K562 (cell line): ENCODE results near the gene MARS1. TPM values are rescaled to one million over a fixed set of nuclear protein-coding genes. Genes with fewer than 3 reads are reported as not detected.

Experiments used
- ARNT ChIP-seq, 2 experiments: fragments of 450-650 bp; IDR thresholded peaks; 2 replicates each; pipeline ENCODE4 v1.6.1; 2016; ENCODE audit warnings: mild to moderate bottlenecking in 1 of 2
- CEBPG ChIP-seq, 3 experiments: fragments of 200-800 bp in 1 of 3; sonication (Bioruptor generic) in 1 of 3; sonication (generic) in 1 of 3; formaldehyde crosslinking in 1 of 3; IDR thresholded peaks in 2 of 3; conservative IDR thresholded peaks in 1 of 3; 2 replicates each; pipeline versions ENCODE4 v1.6.1 to v1.8.0; 2016 to 2022; ENCODE audit warnings: missing compliant biosample characterization in 2 of 3, missing genetic modification characterization in 2 of 3, mild to moderate bottlenecking in 1 of 3, missing genetic modification reagents in 1 of 3
- GATAD2A ChIP-seq: fragments of 450-650 bp; IDR thresholded peaks from 2 replicates; pipeline ENCODE4 v1.6.1; 2017
- RB1 ChIP-seq: fragments of 450-650 bp; IDR thresholded peaks from 2 replicates; pipeline ENCODE4 v1.6.1; 2017; ENCODE audit warnings: low read depth, mild to moderate bottlenecking
- VEZF1 ChIP-seq: fragments of 200-800 bp; sonication (Bioruptor generic); IDR thresholded peaks from 2 replicates; pipeline ENCODE4 v1.6.1; 2017; ENCODE audit warnings: missing genetic modification characterization, missing compliant biosample characterization
- ZFP30 ChIP-seq: fragments of 250-450 bp; sonication (Bioruptor Pico); IDR thresholded peaks from 2 replicates; pipeline ENCODE4 v1.8.0; 2022; ENCODE audit warnings: moderate library complexity, mild to moderate bottlenecking, inconsistent platforms, borderline replicate concordance
- ZFP36 ChIP-seq: fragments of 150-350 bp; IDR thresholded peaks from 2 replicates; pipeline ENCODE4 v1.6.1; 2018; ENCODE audit warnings: low read length, low read depth; ENCODE audit not compliant: partially characterized antibody
- ZNF740 ChIP-seq, 3 experiments: fragments of 200-800 bp in 1 of 3; sonication (Bioruptor generic) in 1 of 3; sonication (generic) in 1 of 3; formaldehyde crosslinking in 1 of 3; IDR thresholded peaks; 2 replicates each; pipeline versions ENCODE4 v1.6.1 to v1.8.0; 2016 to 2022; ENCODE audit warnings: mild to moderate bottlenecking in 2 of 3, missing compliant biosample characterization in 2 of 3, missing genetic modification characterization in 2 of 3, missing genetic modification reagents in 1 of 3
- polyA plus RNA-seq, 8 experiments: library from polyadenylated mRNA; depleted of rRNA in 4 of 8; stranded (reverse) in 5 of 8; unstranded in 3 of 8; fragments of >200 nt; fragmentation: Nextera tagmentation in 2 of 8; fragmentation: Illumina TruSeq in 1 of 8; extraction: Ambion mirVana in 2 of 8; extraction: Trizol in 1 of 8; gene quantifications; 2 replicates each; pipeline versions ENCODE4 v1.2.1 to v1.2.3, GENCODE V29; 2011 to 2014; ENCODE audit warnings: inconsistent platforms in 1 of 8, missing spikeins in 1 of 8
- total RNA-seq, 7 experiments: library from RNA; depleted of rRNA in 6 of 7; stranded (reverse); fragments of >200 nt in 6 of 7; fragmentation: Illumina TruSeq in 2 of 7; extraction: Trizol in 2 of 7; gene quantifications; 2 replicates each; pipeline versions ENCODE4 v1.2.1 to v1.2.3, GENCODE V29; 2011 to 2021; ENCODE audit warnings: low replicate concordance in 1 of 7

Gene MARS1
- total and polyA plus RNA-seq, 9 of the 15 experiments (the other 6 are each of a cell fraction or from before 2014, with no cell fraction given), result 117 to 382 (median 220) TPM

- TF ChIP-seq VEZF1 (CRISPR knock-in tag), result peak; percentile 97
- peak; percentile 88 for TF ChIP-seq ZNF740 (CRISPR knock-in tag; IDR thresholded peaks at IDR 0.05)
- TF ChIP-seq ZNF740 (tag; IDR thresholded peaks at IDR 0.05), result peak in 1 of 2 experiments; percentile 94; a peak in 2 of 4 replicates
- TF ChIP-seq CEBPG (CRISPR knock-in tag; IDR thresholded peaks at IDR 0.05), result no peak
- no peak for TF ChIP-seq CEBPG (tag; conservative IDR thresholded peaks at IDR 0.05 in 1 of 2, IDR thresholded peaks at IDR 0.05 in 1 of 2)
- peak in 1 of 2 experiments; percentile 5; a peak in 1 of 4 replicates for TF ChIP-seq ARNT (IDR thresholded peaks at IDR 0.05)
- TF ChIP-seq RB1, result 0 out of 2 replicates have a peak, but pooled peaks have one; percentile 26
- TF ChIP-seq GATAD2A, result peak; percentile 29; the same call in 1 of the 2 replicates
- no peak for TF ChIP-seq ZFP30 (CRISPR knock-in tag)
- no peak for TF ChIP-seq ZFP36
These were observed 28.0 kb upstream of the MARS1 start, which contains the start of gene GLI1 (continued) for GRCh38 chr12:57459750-57460467.
